Panc1 (cell line): ENCODE data around the gene CEP192. TPM values are rescaled to one million over a fixed set of nuclear protein-coding genes. Genes with fewer than 3 reads are reported as not detected.

Source experiments
- ATAC-seq: fragments of 200-7000 bp; cut with Tn5 transposase; 2 replicates; pipeline ENCODE4 v1.9.1; 2020; ENCODE audit warnings: mild to moderate bottlenecking, moderate library complexity
- BruUV-seq: library from RNA; stranded (reverse); fragments of 400-500 nt; replicated peaks from 2 replicates; lab custom pipeline; 2021; lab: Mats Ljungman, UMichigan
- CTCF ChIA-PET: fragments of 300-600 bp; sonication (Branson Sonifier 250); formaldehyde crosslinking; loops from one replicate; lab custom pipeline; 2022; ENCODE audit warnings: antibody characterized with exemption; lab: Charles Lee
- POLR2A ChIA-PET: fragments of 300-600 bp; sonication (Branson Sonifier 250); formaldehyde crosslinking; loops from one replicate; lab custom pipeline; 2022; ENCODE audit warnings: antibody characterized with exemption; lab: Charles Lee
- DNase-seq: peaks from one replicate; pipeline ENCODE4 v3.0.0-alpha.2; 2010; ENCODE audit warnings: low read depth, low spot score
- H3K27ac ChIP-seq: 2 replicates; pipeline ENCODE4 v1.5.1; 2011; ENCODE audit warnings: mild to moderate bottlenecking, low read length, inconsistent platforms
- H3K27me3 ChIP-seq: fragments of 200-500 bp; sonication (Bioruptor generic); 2 replicates; pipeline ENCODE4 v1.6.0; 2014; ENCODE audit warnings: low read length, inconsistent platforms; ENCODE audit not compliant: control insufficient read depth, insufficient read depth
- H3K36me3 ChIP-seq: fragments of 200-500 bp; sonication (Bioruptor generic); 2 replicates; pipeline ENCODE4 v1.5.1; 2014; ENCODE audit warnings: inconsistent platforms, mild to moderate bottlenecking, low read length, moderate library complexity; ENCODE audit not compliant: control insufficient read depth, insufficient read depth
- H3K4me1 ChIP-seq: 2 replicates; pipeline ENCODE4 v1.5.1; 2011; ENCODE audit warnings: inconsistent platforms, mild to moderate bottlenecking, low read length, moderate library complexity; ENCODE audit not compliant: control insufficient read depth, insufficient read depth
- H3K4me3 ChIP-seq, 2 experiments: 2 replicates each; pipeline ENCODE4 v1.5.1; 2011 to 2012; ENCODE audit warnings: low read depth in 2 of 2, low read length in 2 of 2, mild to moderate bottlenecking in 2 of 2, inconsistent platforms in 1 of 2, moderate library complexity in 1 of 2
- H3K9me3 ChIP-seq: fragments of 200-500 bp; sonication (Bioruptor generic); 2 replicates; pipeline ENCODE4 v1.5.1; 2014; ENCODE audit warnings: low read depth, mild to moderate bottlenecking, inconsistent platforms, low read length, moderate library complexity; ENCODE audit not compliant: control insufficient read depth, insufficient read depth
- CTCF ChIP-seq: fragments of 450-650 bp; IDR thresholded peaks from 2 replicates; pipeline ENCODE4 v1.5.1; 2017; ENCODE audit warnings: mild to moderate bottlenecking
- POLR2AphosphoS5 ChIP-seq: IDR thresholded peaks from 2 replicates; pipeline ENCODE4 v1.6.1; 2012; ENCODE audit warnings: mild to moderate bottlenecking, low read depth, low read length, moderate library complexity
- REST ChIP-seq, 2 experiments: IDR thresholded peaks; 2 replicates each; pipeline ENCODE4 v1.6.1; 2011 to 2012; ENCODE audit warnings: low read depth in 2 of 2, control low read depth in 1 of 2, low read length in 1 of 2, mild to moderate bottlenecking in 1 of 2, moderate library complexity in 1 of 2; ENCODE audit not compliant: insufficient read depth in 1 of 2
- SIN3A ChIP-seq: IDR thresholded peaks from 2 replicates; pipeline ENCODE4 v1.6.1; 2012; ENCODE audit warnings: low read depth, mild to moderate bottlenecking, low read length, moderate library complexity, borderline replicate concordance; ENCODE audit not compliant: insufficient read depth
- TCF7L2 ChIP-seq: IDR thresholded peaks from 2 replicates; pipeline ENCODE4 v1.6.1; 2011; ENCODE audit warnings: mild to moderate bottlenecking, low read depth, low read length, inconsistent platforms
- in situ Hi-C: cut with HindIII; loops from 2 replicates; pipeline ENCODE4 v1.10.0; 2016; ENCODE audit warnings: low sequenced_read_pairs, low pct_unique_long_range_greater_than_20kb
- intact Hi-C: fragments of 100-400 bp; cut with micrococcal nuclease; formaldehyde crosslinking; loops from one replicate; pipeline ENCODE4 v1.10.0; 2022; ENCODE audit not compliant: unreplicated experiment
- total RNA-seq: library from RNA; stranded (reverse); gene quantifications from one replicate; pipeline ENCODE4 v1.2.1, GENCODE V29; 2021; ENCODE audit not compliant: unreplicated experiment

Gene CEP192
- total RNA-seq, 1 experiment from 2014 or later = 27.2 TPM

GRCh38 chr18:13007248-13007560, 16.0 kb downstream of the CEP192 start:
- H3K4me3 ChIP-seq = no peak overlapping the region
- in situ Hi-C loops (no loop called here), intact Hi-C loops (no loop called here)
- no peak for TF ChIP-seq SIN3A
- TF ChIP-seq POLR2AphosphoS5 = no peak
- no peak for TF ChIP-seq REST (IDR thresholded peaks at IDR 0.05; ENCODE audit: insufficient read depth in 1 of 2, low read depth in 2 of 2, low read length in 1 of 2)
- TF ChIP-seq CTCF = no peak
- TF ChIP-seq TCF7L2 = no peak
- H3K4me1 ChIP-seq = no peaks in the 10 kb centered on the region
- H3K9me3 ChIP-seq = no peaks in the 10 kb centered on the region
- no TSS peak for BruUV-seq
- no peaks in the 10 kb centered on the region for H3K27me3 ChIP-seq
- ATAC-seq = no peak
- CTCF ChIA-PET = no interaction called here
- DNase-seq = no peak
- POLR2A ChIA-PET = no interaction called here
- no peak overlapping the region for H3K27ac ChIP-seq
- H3K36me3 ChIP-seq = peaks cover 13% of the 10 kb centered on the region

GRCh38 chr18:13011719-13012118, 20.6 kb downstream of the CEP192 start:
- intact Hi-C loops = no loop called here
- ChIA-PET CTCF (no interaction called here), POLR2A (no interaction called here)
- Histone ChIP-seq H3K27ac (no peak overlapping the region), H3K4me3 (no peak overlapping the region), H3K27me3 (no peaks in the 10 kb centered on the region), H3K36me3 (peaks cover 21% of the 10 kb centered on the region), H3K9me3 (no peaks in the 10 kb centered on the region), H3K4me1 (no peaks in the 10 kb centered on the region)
- in situ Hi-C loops = no loop called here
- no TSS peak for BruUV-seq
- TF ChIP-seq POLR2AphosphoS5 = no peak
- TF ChIP-seq SIN3A = no peak
- no peak for TF ChIP-seq TCF7L2
- no peak for TF ChIP-seq REST (IDR thresholded peaks at IDR 0.05; ENCODE audit: insufficient read depth in 1 of 2, low read depth in 2 of 2, low read length in 1 of 2)
- TF ChIP-seq CTCF = no peak
- no peak for DNase-seq
- ATAC-seq = no peak
